Prostate gland (tissue), 2 donors: ENCODE results near the gene SH3GL3. TPM values are rescaled to one million over a fixed set of nuclear protein-coding genes. Genes with fewer than 3 reads are reported as not detected.

Experiments used
- DNase-seq: peaks from one replicate; pipeline ENCODE4 v3.0.0-alpha.2; 2019; ENCODE audit warnings: low spot score
- H3K27ac ChIP-seq, 2 donors: fragments of 200-600 bp; sonication (generic); 2 replicates each; pipeline ENCODE4 v1.5.1; 2017 to 2019
- H3K27me3 ChIP-seq: fragments of 200-600 bp; sonication (generic); replicated peaks from 2 replicates; pipeline ENCODE4 v1.5.1; 2019; ENCODE audit not compliant: insufficient read depth
- H3K36me3 ChIP-seq, 2 donors: fragments of 200-600 bp; sonication (generic); 1 replicate in 1 of 2; 2 replicates in 1 of 2; pipeline versions ENCODE4 v1.5.1 to v1.8.1; 2017 to 2019
- H3K4me1 ChIP-seq: fragments of 200-600 bp; sonication (generic); replicated peaks from 2 replicates; pipeline ENCODE4 v1.5.1; 2019
- H3K4me3 ChIP-seq, 2 donors: fragments of 200-600 bp; sonication (generic); 2 replicates each; pipeline ENCODE4 v1.5.1; 2017 to 2019
- H3K9me3 ChIP-seq: fragments of 200-600 bp; sonication (generic); 2 replicates; pipeline ENCODE4 v1.5.1; 2017
- POLR2A ChIP-seq: fragments of 450-650 bp; IDR thresholded peaks from one replicate; pipeline ENCODE4 v1.6.1; 2016; ENCODE audit warnings: antibody characterized with exemption, mild to moderate bottlenecking
- POLR2AphosphoS5 ChIP-seq: sonication (generic); formaldehyde crosslinking; IDR thresholded peaks from one replicate; pipeline ENCODE4 v1.6.1; 2017; ENCODE audit warnings: antibody characterized with exemption
- WGBS: methylation state at CpG from one replicate; pipeline ENCODE4 v1.1.5; 2018; 5-methylcytosine and 5-hydroxymethylcytosine counted together
- intact Hi-C: fragments of 100-400 bp; cut with DNase I; formaldehyde crosslinking; loops from one replicate; pipeline ENCODE4 v1.14.2; 2022
- total RNA-seq, 2 donors: library from RNA; depleted of rRNA; stranded (reverse); fragments of >200 nt; gene quantifications; one replicate each; pipeline ENCODE4 v1.1.0, GENCODE V29; 2016
- TF ChIP-seq, protein P1 (sequence below), 4 experiments: fragments of 200-600 bp in 2 of 4; fragments of 450-650 bp in 2 of 4; sonication (generic) in 2 of 4; IDR thresholded peaks; 1 replicate in 3 of 4; 2 replicates in 1 of 4; pipeline ENCODE4 v1.5.1; 2016 to 2019; ENCODE audit warnings: antibody characterized with exemption in 4 of 4, mild to moderate bottlenecking in 2 of 4, moderate library complexity in 2 of 4

The SH3GL3 gene
- total RNA-seq, 2 donors from 2014 or later = 2.2 to 7.4 TPM

DNA sequence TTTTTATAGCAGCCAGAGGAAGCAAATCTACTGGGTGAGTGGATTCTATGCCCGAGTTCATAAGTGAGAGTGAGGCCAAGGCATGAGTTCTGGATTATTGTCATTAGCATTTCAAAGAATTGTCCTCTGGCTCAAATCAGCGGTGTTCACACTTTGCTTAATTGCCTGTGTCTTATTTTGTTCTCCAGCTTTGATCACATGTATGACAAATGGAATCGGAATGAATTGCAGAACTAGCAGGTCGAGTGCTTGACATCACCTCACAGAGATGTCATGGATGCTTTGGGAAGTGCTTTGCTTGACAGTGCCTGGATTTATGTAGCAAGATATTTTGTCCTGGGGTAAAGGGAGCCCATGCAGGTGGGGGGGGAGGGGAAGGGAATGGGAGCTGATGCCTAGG, 68.0 kb downstream of the SH3GL3 start:
- H3K4me3 ChIP-seq = no peak overlapping the region

GRCh38 chr15:83516935-83517334, 69.8 kb downstream of the SH3GL3 start:
- 94% methylated on average over 2 of the region's 2 CpGs for WGBS
- Histone ChIP-seq H3K4me3 (no peak overlapping the region), H3K27ac (no peak overlapping the region), H3K36me3 (no peaks in the 10 kb centered on the region), H3K4me1 (no peaks in the 10 kb centered on the region), H3K9me3 (no peaks in the 10 kb centered on the region), H3K27me3 (no peaks in the 10 kb centered on the region)
- no peak for TF ChIP-seq POLR2A
- TF ChIP-seq, protein P1, sequence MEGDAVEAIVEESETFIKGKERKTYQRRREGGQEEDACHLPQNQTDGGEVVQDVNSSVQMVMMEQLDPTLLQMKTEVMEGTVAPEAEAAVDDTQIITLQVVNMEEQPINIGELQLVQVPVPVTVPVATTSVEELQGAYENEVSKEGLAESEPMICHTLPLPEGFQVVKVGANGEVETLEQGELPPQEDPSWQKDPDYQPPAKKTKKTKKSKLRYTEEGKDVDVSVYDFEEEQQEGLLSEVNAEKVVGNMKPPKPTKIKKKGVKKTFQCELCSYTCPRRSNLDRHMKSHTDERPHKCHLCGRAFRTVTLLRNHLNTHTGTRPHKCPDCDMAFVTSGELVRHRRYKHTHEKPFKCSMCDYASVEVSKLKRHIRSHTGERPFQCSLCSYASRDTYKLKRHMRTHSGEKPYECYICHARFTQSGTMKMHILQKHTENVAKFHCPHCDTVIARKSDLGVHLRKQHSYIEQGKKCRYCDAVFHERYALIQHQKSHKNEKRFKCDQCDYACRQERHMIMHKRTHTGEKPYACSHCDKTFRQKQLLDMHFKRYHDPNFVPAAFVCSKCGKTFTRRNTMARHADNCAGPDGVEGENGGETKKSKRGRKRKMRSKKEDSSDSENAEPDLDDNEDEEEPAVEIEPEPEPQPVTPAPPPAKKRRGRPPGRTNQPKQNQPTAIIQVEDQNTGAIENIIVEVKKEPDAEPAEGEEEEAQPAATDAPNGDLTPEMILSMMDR (IDR thresholded peaks at IDR 0.05) = no peak
- DNase-seq = no peak
- intact Hi-C loops = no loop called here

More for the DNA sequence above, 68.0 kb downstream of the SH3GL3 start:
- WGBS = 67% methylated on average over 4 of the region's 4 CpGs
- TF ChIP-seq POLR2AphosphoS5 = no peak
- no peak for TF ChIP-seq POLR2A
- TF ChIP-seq, protein P1 (IDR thresholded peaks at IDR 0.05) = no peak
- no peaks in the 10 kb centered on the region for H3K36me3 ChIP-seq
- intact Hi-C loops = no loop called here
- H3K4me1 ChIP-seq = no peaks in the 10 kb centered on the region
- DNase-seq = no peak
- no peaks in the 10 kb centered on the region for H3K27me3 ChIP-seq
- H3K27ac ChIP-seq = no peak overlapping the region
- no peaks in the 10 kb centered on the region for H3K9me3 ChIP-seq

DNA sequence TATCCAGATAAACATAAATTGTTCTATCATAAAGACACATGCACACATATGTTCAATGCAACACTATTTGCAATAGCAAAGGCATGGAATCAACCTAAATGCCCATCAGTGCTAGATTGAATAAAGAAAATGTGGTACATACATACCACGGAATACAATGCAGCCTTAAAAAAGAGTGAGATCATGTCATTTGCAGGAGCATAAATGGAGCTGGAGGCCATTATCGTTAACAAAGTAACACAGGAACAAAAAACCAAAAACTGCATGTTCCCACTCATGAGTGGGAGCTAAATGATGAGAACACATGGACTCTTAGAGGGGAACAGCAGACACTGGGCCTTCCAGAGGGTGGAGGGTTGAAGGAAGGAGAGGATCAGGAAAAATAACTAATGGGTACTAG, 79.2 kb downstream of the SH3GL3 start:
- intact Hi-C loops = no loop called here
- no peak for DNase-seq
- no peaks in the 10 kb centered on the region for H3K9me3 ChIP-seq
- H3K4me1 ChIP-seq = no peaks in the 10 kb centered on the region
- TF ChIP-seq, protein P1 (IDR thresholded peaks at IDR 0.05) = no peak
- TF ChIP-seq POLR2AphosphoS5 (no peak), POLR2A (no peak)
- H3K27me3 ChIP-seq = no peaks in the 10 kb centered on the region
- H3K27ac ChIP-seq = no peak overlapping the region
- no peak overlapping the region for H3K4me3 ChIP-seq
- H3K36me3 ChIP-seq = no peaks in the 10 kb centered on the region
- WGBS = 87% methylated on average over 2 of the region's 2 CpGs

- Histone ChIP-seq H3K27ac (no peak overlapping the region), H3K4me3 (no peak overlapping the region), H3K4me1 (no peaks in the 10 kb centered on the region), H3K36me3 (no peaks in the 10 kb centered on the region), H3K9me3 (no peaks in the 10 kb centered on the region), H3K27me3 (no peaks in the 10 kb centered on the region)
- TF ChIP-seq POLR2A (no peak), POLR2AphosphoS5 (no peak)
- TF ChIP-seq, protein P1 (IDR thresholded peaks at IDR 0.05) = no peak
- DNase-seq = no peak
- WGBS = 64% methylated on average over 4 of the region's 4 CpGs
- intact Hi-C loops = no loop called here
Measured at GRCh38 chr15:83533410-83533962, 86.3 kb downstream of the SH3GL3 start.

DNA sequence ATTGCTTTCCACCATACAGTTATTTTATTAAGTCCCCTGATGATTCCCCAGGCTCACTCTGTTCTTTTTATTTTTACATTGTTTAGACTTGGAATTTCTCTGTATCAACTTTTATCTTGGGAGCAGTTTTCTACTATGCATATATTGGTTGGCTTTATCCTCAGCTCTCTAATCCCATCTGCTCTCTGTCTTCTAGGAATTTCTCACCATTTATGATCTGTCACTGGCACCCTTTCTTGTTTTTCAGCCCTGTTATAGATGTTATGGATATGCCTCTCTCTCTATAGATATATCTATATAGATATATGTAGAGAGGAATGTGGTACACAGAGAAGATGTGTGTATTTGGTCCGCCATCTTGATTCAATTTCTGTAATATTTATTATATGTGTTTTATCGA, 90.5 kb downstream of the SH3GL3 start:
- H3K36me3 ChIP-seq = no peaks in the 10 kb centered on the region
- intact Hi-C loops = no loop called here
- H3K27ac ChIP-seq = no peak overlapping the region
- no peak overlapping the region for H3K4me3 ChIP-seq
- no peak for DNase-seq
- H3K4me1 ChIP-seq = no peaks in the 10 kb centered on the region
- TF ChIP-seq, protein P1 (IDR thresholded peaks at IDR 0.05) = no peak
- no peak for TF ChIP-seq POLR2AphosphoS5
- no peak for TF ChIP-seq POLR2A
- H3K9me3 ChIP-seq = no peaks in the 10 kb centered on the region
- 78% methylated on average over 2 of the region's 2 CpGs for WGBS
- H3K27me3 ChIP-seq = no peaks in the 10 kb centered on the region
